Kidney glomerular epithelial cell (primary cell): ENCODE measurements around the gene CA9.
A peak's percentile ranks its signal among the peaks of the same experiment; 100 is the strongest.

Source experiments
- DNase-seq: peaks from one replicate; lab custom pipeline; 2025; lab: John Stamatoyannopoulos, UW

CA9 gene

GRCh38 chr9:35651956-35652828 lies 21.5 kb upstream of the CA9 start:
- DNase-seq: no peak

GRCh38 chr9:35652829-35653209 lies 20.9 kb upstream of the CA9 start:
- no peak for DNase-seq

- no peak for DNase-seq
Observed at GRCh38 chr9:35653611-35654010, 20.1 kb upstream of the CA9 start.

- no peak for DNase-seq
Observed at GRCh38 chr9:35656348-35656747, 17.4 kb upstream of the CA9 start.

- DNase-seq: no peak
Observed at GRCh38 chr9:35656831-35657545, 16.7 kb upstream of the CA9 start.

- DNase-seq: peak; percentile 98
Observed at GRCh38 chr9:35657546-35658136, 16.1 kb upstream of the CA9 start, which contains the start of gene RMRP. Gene RMRP, minus strand, starts transcription at chr9:35658019.

GRCh38 chr9:35658137-35658967 lies 15.4 kb upstream of the CA9 start, which contains the start of gene CCDC107:
Gene CCDC107, plus strand, starts transcription at chr9:35658292. Its CDS starts 88 bp downstream, at chr9:35658380.
- peak; percentile 84 for DNase-seq

GRCh38 chr9:35658968-35659220 lies 14.8 kb upstream of the CA9 start:
- no peak for DNase-seq

GRCh38 chr9:35659340-35659739 lies 14.4 kb upstream of the CA9 start:
- DNase-seq: no peak

- no peak for DNase-seq
Observed at GRCh38 chr9:35660966-35661415, 12.7 kb upstream of the CA9 start.

GRCh38 chr9:35661756-35662350 lies 11.9 kb upstream of the CA9 start:
- DNase-seq: no peak

- DNase-seq: no peak
Observed at GRCh38 chr9:35662437-35662836, 11.3 kb upstream of the CA9 start.

GRCh38 chr9:35664531-35665470 lies 8.9 kb upstream of the CA9 start, which contains the start of gene ARHGEF39:
Gene ARHGEF39, minus strand, starts transcription at chr9:35665195. Its CDS starts 26 bp downstream, at chr9:35665169.
- peak; percentile 75 for DNase-seq

GRCh38 chr9:35665471-35665818 lies 8.3 kb upstream of the CA9 start:
- no peak for DNase-seq

GRCh38 chr9:35666045-35666444 lies 7.7 kb upstream of the CA9 start:
- DNase-seq: peak; percentile 5

GRCh38 chr9:35666549-35666948 lies 7.2 kb upstream of the CA9 start:
- no peak for DNase-seq

GRCh38 chr9:35667939-35668338 lies 5.8 kb upstream of the CA9 start:
- DNase-seq: no peak

- DNase-seq: peak; percentile 68
Observed at GRCh38 chr9:35669331-35670145, 4.2 kb upstream of the CA9 start.

- no peak for DNase-seq
Observed at GRCh38 chr9:35674025-35674361, 265 bp downstream of the CA9 start.

GRCh38 chr9:35675204-35675603 lies 1.5 kb downstream of the CA9 start:
- no peak for DNase-seq
